H1 (cell line): ENCODE data around the gene DAND5. TPM values are rescaled to one million over a fixed set of nuclear protein-coding genes. Genes with fewer than 3 reads are reported as not detected.
A peak's percentile ranks its signal among the peaks of the same experiment; 100 is the strongest.

Source experiments
- CTCF ChIA-PET: fragments of 300-600 bp; sonication (Branson Sonifier 250); formaldehyde crosslinking; loops from one replicate; lab custom pipeline; 2021; ENCODE audit not compliant: partially characterized antibody; lab: Charles Lee
- POLR2A ChIA-PET: fragments of 300-600 bp; sonication (Branson Sonifier 250); formaldehyde crosslinking; loops from one replicate; lab custom pipeline; 2021; ENCODE audit warnings: inconsistent platforms; ENCODE audit not compliant: partially characterized antibody; lab: Charles Lee
- DNase-seq, 2 experiments: peaks; one replicate each; pipeline versions ENCODE4 v3.0.0 to v3.0.0-alpha.2; 2010 to 2022; ENCODE audit warnings: low spot score in 2 of 2, low read depth in 1 of 2, mixed read lengths in 1 of 2
- FAIRE-seq: peaks from 2 replicates; lab custom pipeline; 2011; peaks lifted over from hg19 to GRCh38; lab: Jason Lieb, UNC
- H2AFZ ChIP-seq: 2 replicates; pipeline ENCODE4 v1.8.1; 2012; ENCODE audit warnings: low read length, inconsistent platforms
- H2AK5ac ChIP-seq: 2 replicates; pipeline ENCODE4 v1.6.1; 2013; ENCODE audit warnings: low read depth, low read length
- H2BK120ac ChIP-seq: replicated peaks from 2 replicates; pipeline ENCODE3; 2013; ENCODE audit warnings: low read depth, low read length, inconsistent platforms
- H2BK12ac ChIP-seq: 2 replicates; pipeline ENCODE4 v1.6.1; 2013; ENCODE audit warnings: low read depth, low read length
- H2BK15ac ChIP-seq: 2 replicates; pipeline ENCODE4 v1.6.1; 2013; ENCODE audit warnings: low read length
- H2BK20ac ChIP-seq: 2 replicates; pipeline ENCODE4 v1.6.1; 2013; ENCODE audit warnings: low read length
- H2BK5ac ChIP-seq: 2 replicates; pipeline ENCODE4 v1.6.1; 2013; ENCODE audit warnings: low read depth, low read length
- H3K14ac ChIP-seq: 2 replicates; pipeline ENCODE4 v1.6.1; 2013; ENCODE audit warnings: inconsistent platforms; ENCODE audit not compliant: insufficient read length
- H3K18ac ChIP-seq: 2 replicates; pipeline ENCODE4 v1.6.1; 2013; ENCODE audit warnings: low read length; ENCODE audit errors: extremely low read depth
- H3K23ac ChIP-seq: 2 replicates; pipeline ENCODE4 v1.6.1; 2013; ENCODE audit warnings: inconsistent platforms; ENCODE audit not compliant: insufficient read length
- H3K23me2 ChIP-seq: 2 replicates; pipeline ENCODE4 v1.6.1; 2013; ENCODE audit warnings: low read depth, low read length
- H3K27ac ChIP-seq: 2 replicates; pipeline ENCODE4 v1.6.1; 2011; ENCODE audit warnings: low read depth, low read length, inconsistent platforms
- H3K27me3 ChIP-seq, 4 experiments: replicated peaks in 1 of 4; 1 replicate in 1 of 4; 2 replicates in 3 of 4; pipeline versions ENCODE4 v1.6.1 to v1.8.1; 2011 to 2013; ENCODE audit warnings: low read length in 3 of 4, mild to moderate bottlenecking in 3 of 4, inconsistent platforms in 2 of 4, mixed read lengths in 2 of 4, moderate library complexity in 1 of 4; ENCODE audit not compliant: control insufficient read depth in 3 of 4, insufficient read depth in 3 of 4; ENCODE audit errors: extremely low read depth in 1 of 4
- H3K36me3 ChIP-seq, 4 experiments: 2 replicates each; pipeline versions ENCODE4 v1.6.1 to v1.8.1; 2011 to 2013; ENCODE audit warnings: mild to moderate bottlenecking in 4 of 4, low read length in 3 of 4, moderate library complexity in 2 of 4, control low read depth in 1 of 4, inconsistent platforms in 1 of 4; ENCODE audit not compliant: insufficient read depth in 4 of 4, control insufficient read depth in 2 of 4
- H3K4ac ChIP-seq: replicated peaks from 2 replicates; pipeline ENCODE3; 2013; ENCODE audit warnings: low read length, low read depth, mixed read lengths, inconsistent platforms; ENCODE audit not compliant: insufficient read length
- H3K4me1 ChIP-seq, 4 experiments: replicated peaks in 1 of 4; 1 replicate in 1 of 4; 2 replicates in 3 of 4; pipeline versions ENCODE4 v1.6.1 to v1.8.1; 2011 to 2013; ENCODE audit warnings: low read length in 3 of 4, inconsistent platforms in 2 of 4, mixed read lengths in 1 of 4; ENCODE audit not compliant: insufficient read depth in 4 of 4, control insufficient read depth in 3 of 4
- H3K4me2 ChIP-seq, 2 experiments: 2 replicates each; pipeline versions ENCODE4 v1.6.1 to v1.8.1; 2011 to 2013; ENCODE audit warnings: low read depth in 2 of 2, low read length in 2 of 2, control low read depth in 1 of 2, inconsistent platforms in 1 of 2, mild to moderate bottlenecking in 1 of 2; ENCODE audit not compliant: insufficient read depth in 1 of 2
- H3K4me3 ChIP-seq, 4 experiments: fragments of 200-600, 300-600 bp in 1 of 4; sonication (generic), shearing (Covaris generic), sonication (Bioruptor Twin) in 1 of 4; 2 replicates each; pipeline versions ENCODE4 v1.5.1 to v1.8.1; 2011 to 2016; ENCODE audit warnings: low read length in 4 of 4, low read depth in 3 of 4, control low read depth in 2 of 4, inconsistent platforms in 2 of 4, mild to moderate bottlenecking in 2 of 4, mixed read lengths in 1 of 4, moderate library complexity in 1 of 4; ENCODE audit not compliant: insufficient read depth in 2 of 4; ENCODE audit errors: extremely low read depth in 1 of 4
- H3K56ac ChIP-seq: replicated peaks from 2 replicates; pipeline ENCODE3; 2013; ENCODE audit warnings: low read depth, mild to moderate bottlenecking, mixed read lengths, low read length, inconsistent platforms; ENCODE audit not compliant: insufficient read length
- H3K79me1 ChIP-seq: 2 replicates; pipeline ENCODE4 v1.6.1; 2013; ENCODE audit warnings: low read depth, low read length, control low read depth
- H3K79me2 ChIP-seq, 2 experiments: 2 replicates each; pipeline versions ENCODE4 v1.6.1 to v1.8.1; 2012 to 2013; ENCODE audit warnings: low read length in 2 of 2, mild to moderate bottlenecking in 2 of 2, inconsistent platforms in 1 of 2; ENCODE audit not compliant: insufficient read depth in 2 of 2, control insufficient read depth in 1 of 2
- H3K9ac ChIP-seq, 4 experiments: replicated peaks in 1 of 4; 1 replicate in 1 of 4; 2 replicates in 3 of 4; pipeline versions ENCODE4 v1.6.1 to v1.8.1; 2011 to 2013; ENCODE audit warnings: low read depth in 3 of 4, low read length in 3 of 4, control low read depth in 2 of 4, mild to moderate bottlenecking in 2 of 4, moderate library complexity in 2 of 4, inconsistent platforms in 1 of 4; ENCODE audit errors: extremely low read depth in 1 of 4
- H3K9me3 ChIP-seq, 2 experiments: 2 replicates each; pipeline versions ENCODE4 v1.6.1 to v1.8.1; 2012 to 2013; ENCODE audit warnings: mild to moderate bottlenecking in 2 of 2, moderate library complexity in 2 of 2, control low read depth in 1 of 2, inconsistent platforms in 1 of 2, low read depth in 1 of 2, low read length in 1 of 2, mixed read lengths in 1 of 2; ENCODE audit not compliant: insufficient read depth in 2 of 2
- H4K20me1 ChIP-seq, 2 experiments: replicated peaks in 1 of 2; 2 replicates each; pipeline versions ENCODE3 to v1.8.1; 2011 to 2013; ENCODE audit warnings: inconsistent platforms in 2 of 2, low read length in 2 of 2, mild to moderate bottlenecking in 1 of 2; ENCODE audit not compliant: insufficient read depth in 2 of 2, control insufficient read depth in 1 of 2
- H4K5ac ChIP-seq: 2 replicates; pipeline ENCODE4 v1.6.1; 2013; ENCODE audit warnings: low read length, low read depth, mixed read lengths, inconsistent platforms; ENCODE audit not compliant: insufficient read length
- H4K8ac ChIP-seq: 2 replicates; pipeline ENCODE4 v1.8.0; 2013; ENCODE audit warnings: mild to moderate bottlenecking, moderate library complexity, low read length, inconsistent platforms; ENCODE audit not compliant: insufficient read depth; ENCODE audit errors: extremely low read depth
- H4K91ac ChIP-seq: replicated peaks from 2 replicates; pipeline ENCODE3; 2013; ENCODE audit warnings: low read length, mixed read lengths, inconsistent platforms; ENCODE audit not compliant: insufficient read length
- BCL11A ChIP-seq, 2 experiments: IDR thresholded peaks; one replicate each; pipeline ENCODE4 v1.6.1; 2011; ENCODE audit warnings: low read depth in 2 of 2, low read length in 2 of 2, mild to moderate bottlenecking in 2 of 2
- CBX5 ChIP-seq: fragments of 300-800, 300-1000 bp; sonication (generic); IDR thresholded peaks from 2 replicates; pipeline ENCODE4 v1.7.1; 2016; ENCODE audit warnings: antibody characterized with exemption, low read length, low read depth
- CHD1 ChIP-seq: IDR thresholded peaks from 2 replicates; pipeline ENCODE4 v1.6.1; 2012; ENCODE audit warnings: low read depth, low read length, improper control_type of control experiment
- EP300 ChIP-seq, 2 experiments: IDR thresholded peaks; 1 replicate in 1 of 2; 2 replicates in 1 of 2; pipeline ENCODE4 v1.6.1; 2011 to 2012; ENCODE audit warnings: low read depth in 2 of 2, low read length in 2 of 2, mild to moderate bottlenecking in 2 of 2, borderline replicate concordance in 1 of 2, inconsistent platforms in 1 of 2, moderate library complexity in 1 of 2
- FOSL1 ChIP-seq: IDR thresholded peaks from 2 replicates; pipeline ENCODE4 v1.6.1; 2011; ENCODE audit warnings: mild to moderate bottlenecking, low read depth, low read length, moderate library complexity; ENCODE audit not compliant: insufficient read depth
- HDAC2 ChIP-seq, 2 experiments: fragments of 300-600 bp in 1 of 2; sonication (generic) in 1 of 2; IDR thresholded peaks; 2 replicates each; pipeline ENCODE4 v1.6.1; 2011 to 2012; ENCODE audit warnings: low read depth in 2 of 2, low read length in 2 of 2, mild to moderate bottlenecking in 2 of 2, moderate library complexity in 2 of 2, borderline replicate concordance in 1 of 2, inconsistent platforms in 1 of 2
- NRF1 ChIP-seq: IDR thresholded peaks from 2 replicates; pipeline ENCODE4 v1.6.1; 2011; ENCODE audit warnings: mild to moderate bottlenecking, low read depth, low read length, improper control_type of control experiment
- RFX5 ChIP-seq: IDR thresholded peaks from 2 replicates; pipeline ENCODE4 v1.6.1; 2011; ENCODE audit warnings: low read depth, low read length, improper control_type of control experiment, borderline replicate concordance
- SIRT6 ChIP-seq: IDR thresholded peaks from one replicate; pipeline ENCODE4 v1.7.1; 2012; ENCODE audit warnings: low read length, inconsistent platforms
- TCF12 ChIP-seq: IDR thresholded peaks from 2 replicates; pipeline ENCODE4 v1.6.1; 2011; ENCODE audit warnings: low read depth, mild to moderate bottlenecking, low read length
- WGBS, 2 experiments: shearing (Covaris generic) in 1 of 2; methylation state at CpG; one replicate each; pipeline versions ENCODE4 v1.1.6 to v1.1.7; 2013 to 2015; ENCODE audit warnings: low lambda C conversion rate in 2 of 2, mixed read lengths in 2 of 2, inconsistent platforms in 1 of 2, low coverage in 1 of 2, missing lambda C conversion rate in 1 of 2; ENCODE audit not compliant: insufficient replicate concordance in 2 of 2, insufficient coverage in 1 of 2, insufficient read length in 1 of 2; ENCODE audit errors: extremely low coverage in 1 of 2, missing lambda C conversion rate in 1 of 2; 5-methylcytosine and 5-hydroxymethylcytosine counted together
- polyA plus RNA-seq, 7 experiments: library from polyadenylated mRNA; depleted of rRNA in 3 of 7; stranded (reverse) in 5 of 7; unstranded in 2 of 7; fragments of >200 nt in 5 of 7; fragments of 200-250 nt in 2 of 7; gene quantifications; 1 replicate in 5 of 7; 2 replicates in 1 of 7; 4 replicates in 1 of 7; pipeline versions ENCODE4 v1.2.1 to v1.2.3, GENCODE V29; 2011 to 2013; ENCODE audit warnings: missing spikeins in 2 of 7, mixed read lengths in 2 of 7
- total RNA-seq: library from RNA; stranded (reverse); fragmentation: NEBNext Ultra II Directional; extraction: Animal tissue kit (Norgen Biotek cat#: 25700); gene quantifications from 2 replicates; pipeline ENCODE4 v1.2.1, GENCODE V29; 2021
- TF ChIP-seq, protein P1 (sequence below): IDR thresholded peaks from 2 replicates; pipeline ENCODE4 v1.6.1; 2012; ENCODE audit warnings: low read length, inconsistent platforms

DAND5 gene
- total and polyA plus RNA-seq, 2 of the 8 experiments (the other 6 are each of a cell fraction or from before 2014, with no cell fraction given): 0.14 to 0.17 TPM

DNA sequence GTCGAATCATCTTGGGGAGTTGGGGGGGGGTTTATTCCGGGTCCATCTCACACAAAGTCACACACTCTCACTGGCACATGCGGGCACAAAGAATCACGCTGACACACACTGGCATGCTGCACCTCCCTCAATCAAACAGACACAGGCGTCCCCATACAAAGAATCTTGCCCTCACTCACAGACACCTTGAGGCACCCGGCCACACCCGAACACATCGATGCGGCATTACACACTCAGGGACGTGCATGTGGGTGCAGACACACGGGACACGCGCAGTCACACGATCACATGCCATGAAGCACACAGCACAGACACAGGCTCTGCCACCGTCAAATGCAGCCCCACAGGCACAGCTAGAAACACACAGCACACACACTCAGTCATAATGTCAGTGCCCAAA is 33.7 kb downstream of the DAND5 start:
- Histone ChIP-seq H3K79me2 (no peaks in the 10 kb centered on the region), H3K18ac (no peak overlapping the region), H3K9ac (no peak overlapping the region), H2AFZ (no peak overlapping the region), H2BK120ac (no peak overlapping the region), H2BK12ac (peak overlapping the region; percentile 80; the same call in 1 of the 2 replicates), H3K23ac (no peak overlapping the region), H4K20me1 (peaks cover 0 to 5% of the 10 kb centered on the region in 2 experiments), H3K56ac (no peak overlapping the region), H3K14ac (no peak overlapping the region), H3K36me3 (no peaks in the 10 kb centered on the region), H4K91ac (no peak overlapping the region), H2BK20ac (no peak overlapping the region), H3K27ac (no peak overlapping the region), H3K4ac (no peak overlapping the region), H3K9me3 (no peaks in the 10 kb centered on the region), H3K23me2 (no peaks in the 10 kb centered on the region), H2BK15ac (0 out of 2 replicates have a peak overlapping the region, but pooled peaks have one; percentile 19), H4K5ac (no peak overlapping the region), H3K4me1 (peaks cover 0 to 6% (median 0%) of the 10 kb centered on the region in 4 experiments; a peak in 1 of 7 replicates), H3K79me1 (no peaks in the 10 kb centered on the region), H4K8ac (no peak overlapping the region), H3K4me3 (no peak overlapping the region), H2BK5ac (no peak overlapping the region), H3K4me2 (no peak overlapping the region), H3K27me3 (peaks cover 14 to 94% (median 74%) of the 10 kb centered on the region in 4 experiments), H2AK5ac (0 out of 2 replicates have a peak overlapping the region, but pooled peaks have one; percentile 65)
- 89% methylated on average over 15 of the region's 15 CpGs; no CpG with 5 or more reads in 1 of the 2 experiments for WGBS, 2 experiments
- no peak for FAIRE-seq
- TF ChIP-seq TCF12: no peak
- no peak for TF ChIP-seq CHD1
- no peak for TF ChIP-seq HDAC2 (IDR thresholded peaks at IDR 0.05; ENCODE audit: borderline replicate concordance in 1 of 2, low read depth in 2 of 2, low read length in 2 of 2)
- TF ChIP-seq, protein P1, sequence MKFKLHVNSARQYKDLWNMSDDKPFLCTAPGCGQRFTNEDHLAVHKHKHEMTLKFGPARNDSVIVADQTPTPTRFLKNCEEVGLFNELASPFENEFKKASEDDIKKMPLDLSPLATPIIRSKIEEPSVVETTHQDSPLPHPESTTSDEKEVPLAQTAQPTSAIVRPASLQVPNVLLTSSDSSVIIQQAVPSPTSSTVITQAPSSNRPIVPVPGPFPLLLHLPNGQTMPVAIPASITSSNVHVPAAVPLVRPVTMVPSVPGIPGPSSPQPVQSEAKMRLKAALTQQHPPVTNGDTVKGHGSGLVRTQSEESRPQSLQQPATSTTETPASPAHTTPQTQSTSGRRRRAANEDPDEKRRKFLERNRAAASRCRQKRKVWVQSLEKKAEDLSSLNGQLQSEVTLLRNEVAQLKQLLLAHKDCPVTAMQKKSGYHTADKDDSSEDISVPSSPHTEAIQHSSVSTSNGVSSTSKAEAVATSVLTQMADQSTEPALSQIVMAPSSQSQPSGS: no peak
- no peak for TF ChIP-seq EP300 (IDR thresholded peaks at IDR 0.05; ENCODE audit: borderline replicate concordance in 1 of 2, low read depth in 2 of 2, low read length in 2 of 2)
- TF ChIP-seq SIRT6: no peak
- TF ChIP-seq BCL11A (IDR thresholded peaks at IDR 0.05; ENCODE audit: low read depth in 2 of 2, low read length in 2 of 2): no peak
- no peak for TF ChIP-seq RFX5
- TF ChIP-seq NRF1: no peak
- no peak for TF ChIP-seq FOSL1
- no peak for TF ChIP-seq CBX5
- CTCF ChIA-PET: interaction anchor here (0.7 to 12.9 kb wide), 9 partner anchors 11 to 92 kb away, joined by 3 to 175 read pairs (median 12); no protein-coding TSS in a partner anchor
- POLR2A ChIA-PET: interaction anchor here (0.6 to 1.4 kb wide), 5 partner anchors 12 to 190 kb away, joined by 3 to 4 read pairs (median 3); partner anchors contain the start of gene GADD45GIP1
- no peak for DNase-seq
